NOMO-1 treated with dmso at 0.1 percent for 144 hours (cell line): Measurements from ENCODE around the gene PRKCH.
A peak's percentile ranks its signal among the peaks of the same experiment; 100 is the strongest.

Experiments
- DNase-seq: peaks from one replicate; lab custom pipeline; 2025; ENCODE audit not compliant: unreplicated experiment; lab: John Stamatoyannopoulos, UW

Gene PRKCH

GRCh38 chr14:61510736-61511557 is 189.6 kb downstream of the PRKCH start:
- no peak for DNase-seq

GRCh38 chr14:61511558-61511948 is 190.2 kb downstream of the PRKCH start:
- DNase-seq, result no peak

GRCh38 chr14:61512026-61512834 is 190.9 kb downstream of the PRKCH start:
- DNase-seq, result no peak

- DNase-seq, result no peak
These were observed 192.8 kb downstream of the PRKCH start for GRCh38 chr14:61513986-61514830.

- DNase-seq, result no peak
These were observed 193.5 kb downstream of the PRKCH start for GRCh38 chr14:61514927-61515326.

- DNase-seq, result no peak
These were observed 194.2 kb downstream of the PRKCH start for GRCh38 chr14:61515436-61516117.

- DNase-seq, result no peak
These were observed 194.9 kb downstream of the PRKCH start for GRCh38 chr14:61516118-61516743.

- no peak for DNase-seq
These were observed 195.7 kb downstream of the PRKCH start for GRCh38 chr14:61516964-61517653.

GRCh38 chr14:61517911-61518384 is 196.6 kb downstream of the PRKCH start:
- no peak for DNase-seq

- no peak for DNase-seq
These were observed 197.0 kb downstream of the PRKCH start for GRCh38 chr14:61518403-61518802.

GRCh38 chr14:61519106-61519505 is 197.7 kb downstream of the PRKCH start:
- DNase-seq, result no peak

- no peak for DNase-seq
These were observed 198.4 kb downstream of the PRKCH start for GRCh38 chr14:61519735-61520134.

- DNase-seq, result no peak
These were observed 199.2 kb downstream of the PRKCH start for GRCh38 chr14:61520576-61520975.

- no peak for DNase-seq
These were observed 200.4 kb downstream of the PRKCH start for GRCh38 chr14:61521773-61522172.

- no peak for DNase-seq
These were observed 202.4 kb downstream of the PRKCH start for GRCh38 chr14:61523751-61524150.

- DNase-seq, result no peak
These were observed 202.9 kb downstream of the PRKCH start for GRCh38 chr14:61524211-61524806.

GRCh38 chr14:61524936-61525292 is 203.5 kb downstream of the PRKCH start:
- no peak for DNase-seq

- peak; percentile 63 for DNase-seq
These were observed 204.1 kb downstream of the PRKCH start for GRCh38 chr14:61525293-61526011.
